HG02763 (cell line): ENCODE data around the gene SLC9A4.

ENCODE experiments used
- ATAC-seq: cut with Tn5 transposase; IDR thresholded peaks from one replicate; pipeline ENCODE4 v1.9.1; 2021; ENCODE audit warnings: mild to moderate bottlenecking, moderate library complexity; ENCODE audit not compliant: unreplicated experiment

SLC9A4 gene

GRCh38 chr2:102498414-102498813, 25.4 kb downstream of the SLC9A4 start:
- no peak for ATAC-seq

- no peak for ATAC-seq
These were observed 26.5 kb downstream of the SLC9A4 start for GRCh38 chr2:102499558-102499957.

GRCh38 chr2:102502576-102502975, 29.6 kb downstream of the SLC9A4 start:
- ATAC-seq = no peak

- ATAC-seq = no peak
These were observed 31.8 kb downstream of the SLC9A4 start for GRCh38 chr2:102504833-102505232.

- no peak for ATAC-seq
These were observed 32.3 kb downstream of the SLC9A4 start for GRCh38 chr2:102505290-102505689.

GRCh38 chr2:102506743-102507142, 33.7 kb downstream of the SLC9A4 start:
- no peak for ATAC-seq

GRCh38 chr2:102508863-102509262, 35.8 kb downstream of the SLC9A4 start:
- no peak for ATAC-seq

- ATAC-seq = no peak
These were observed 36.7 kb downstream of the SLC9A4 start for GRCh38 chr2:102509749-102510148.

GRCh38 chr2:102510791-102511575, 38.0 kb downstream of the SLC9A4 start:
- no peak for ATAC-seq

- ATAC-seq = no peak
These were observed 39.1 kb downstream of the SLC9A4 start for GRCh38 chr2:102512161-102512560.

- no peak for ATAC-seq
These were observed 40.4 kb downstream of the SLC9A4 start for GRCh38 chr2:102513355-102513939.

- ATAC-seq = no peak
These were observed 41.2 kb downstream of the SLC9A4 start for GRCh38 chr2:102514061-102514785.

- no peak for ATAC-seq
These were observed 42.8 kb downstream of the SLC9A4 start for GRCh38 chr2:102515851-102516250.

- no peak for ATAC-seq
These were observed 45.1 kb downstream of the SLC9A4 start for GRCh38 chr2:102518170-102518569.

GRCh38 chr2:102520009-102520408, 47.0 kb downstream of the SLC9A4 start:
- ATAC-seq = peak; percentile 50

- ATAC-seq = no peak
These were observed 47.8 kb downstream of the SLC9A4 start for GRCh38 chr2:102520801-102521200.

GRCh38 chr2:102522162-102522561, 49.1 kb downstream of the SLC9A4 start:
- no peak for ATAC-seq

- no peak for ATAC-seq
These were observed 49.9 kb downstream of the SLC9A4 start for GRCh38 chr2:102522890-102523289.

GRCh38 chr2:102523651-102524050, 50.6 kb downstream of the SLC9A4 start:
- ATAC-seq = no peak

GRCh38 chr2:102527086-102527485, 54.1 kb downstream of the SLC9A4 start:
- ATAC-seq = no peak

- ATAC-seq = no peak
These were observed 65.5 kb downstream of the SLC9A4 start for GRCh38 chr2:102538491-102538890.

GRCh38 chr2:102540882-102541281, 67.9 kb downstream of the SLC9A4 start:
- ATAC-seq = no peak
